HepG2 (cell line): Measurements from ENCODE around the gene C12orf43. TPM values are rescaled to one million over a fixed set of nuclear protein-coding genes. Genes with fewer than 3 reads are reported as not detected.

ENCODE experiments used
- ATAC-seq: fragments of 200-7000 bp; cut with Tn5 transposase; 3 replicates; pipeline ENCODE4 v1.9.1; 2020; ENCODE audit warnings: mild to moderate bottlenecking, moderate library complexity
- BruUV-seq: library from RNA; stranded (reverse); fragments of 400-500 nt; replicated peaks from 2 replicates; lab custom pipeline; 2021; lab: Mats Ljungman, UMichigan
- CTCF ChIA-PET: fragments of 300-600 bp; formaldehyde crosslinking; extraction: SDS; loops from one replicate; lab custom pipeline; 2021; ENCODE audit warnings: low total read pairs, inconsistent platforms, low intra/inter-chr PET ratio; lab: Yijun Ruan, JAX
- POLR2A ChIA-PET: fragments of 350-600 bp; sonication (Branson Sonifier 250); formaldehyde crosslinking; loops from one replicate; lab custom pipeline; 2020; ENCODE audit warnings: antibody characterized with exemption, inconsistent platforms; lab: Yijun Ruan, JAX
- DNase-seq: peaks from one replicate; pipeline ENCODE4 v3.0.0-alpha.2; 2015; ENCODE audit warnings: low spot score
- FAIRE-seq: peaks from 3 replicates; lab custom pipeline; 2011; peaks lifted over from hg19 to GRCh38; lab: Jason Lieb, UNC
- H2AFZ ChIP-seq: one replicate; pipeline ENCODE4 v1.6.1; 2011; ENCODE audit warnings: low read length, inconsistent platforms
- H3K27ac ChIP-seq: fragments of 300-600 bp; 3 replicates; pipeline ENCODE4 v1.8.0; 2011; ENCODE audit warnings: mixed run types, mild to moderate bottlenecking, mixed read lengths, low read length, inconsistent platforms; ENCODE audit not compliant: insufficient read depth; ENCODE audit errors: extremely low read length
- H3K27me3 ChIP-seq, 2 experiments: fragments of 200-600 bp in 1 of 2; 2 replicates in 1 of 2; 3 replicates in 1 of 2; pipeline versions ENCODE4 v1.6.0 to v1.8.0; 2011; ENCODE audit warnings: low read length in 2 of 2, mild to moderate bottlenecking in 2 of 2, moderate library complexity in 2 of 2, inconsistent platforms in 1 of 2; ENCODE audit not compliant: insufficient read depth in 2 of 2, control insufficient read depth in 1 of 2
- H3K36me3 ChIP-seq, 2 experiments: fragments of 200-600 bp in 1 of 2; replicated peaks in 1 of 2; 2 replicates in 1 of 2; 3 replicates in 1 of 2; pipeline versions ENCODE4 v1.5.1 to v1.8.0; 2011; ENCODE audit warnings: low read length in 2 of 2, inconsistent platforms in 1 of 2; ENCODE audit not compliant: insufficient read depth in 2 of 2, control insufficient read depth in 1 of 2
- H3K4me1 ChIP-seq: 2 replicates; pipeline ENCODE4 v1.5.1; 2012; ENCODE audit warnings: low read length, inconsistent platforms; ENCODE audit not compliant: insufficient read depth
- H3K4me2 ChIP-seq: 2 replicates; pipeline ENCODE4 v1.6.0; 2011; ENCODE audit warnings: low read depth, low read length, inconsistent platforms
- H3K4me3 ChIP-seq, 3 experiments: fragments of 200-600 bp in 1 of 3; sonication (generic), shearing (Covaris generic) in 1 of 3; replicated peaks in 1 of 3; 2 replicates each; pipeline ENCODE4 v1.5.1; 2011 to 2016; ENCODE audit warnings: low read length in 3 of 3, inconsistent platforms in 2 of 3, low read depth in 2 of 3, mild to moderate bottlenecking in 2 of 3, control low read depth in 1 of 3, mixed read lengths in 1 of 3; ENCODE audit not compliant: insufficient read depth in 1 of 3
- H3K79me2 ChIP-seq: one replicate; pipeline ENCODE4 v1.6.1; 2011; ENCODE audit warnings: low read length, inconsistent platforms; ENCODE audit not compliant: insufficient read depth
- H3K9ac ChIP-seq: 2 replicates; pipeline ENCODE4 v1.6.0; 2011; ENCODE audit warnings: mild to moderate bottlenecking, low read depth, low read length, inconsistent platforms; ENCODE audit not compliant: insufficient read depth
- H3K9me3 ChIP-seq: 2 replicates; pipeline ENCODE4 v1.5.1; 2012; ENCODE audit warnings: mild to moderate bottlenecking, low read length
- H4K20me1 ChIP-seq: 2 replicates; pipeline ENCODE4 v1.6.0; 2011; ENCODE audit warnings: inconsistent platforms, mild to moderate bottlenecking, low read length, moderate library complexity; ENCODE audit not compliant: insufficient read depth
- CREB1 ChIP-seq, 2 experiments: fragments of 450-650 bp in 1 of 2; IDR thresholded peaks; 2 replicates each; pipeline ENCODE4 v1.6.1; 2016 to 2017; ENCODE audit warnings: control low read depth in 1 of 2, mild to moderate bottlenecking in 1 of 2, missing compliant biosample characterization in 1 of 2, missing genetic modification characterization in 1 of 2
- ZNF431 ChIP-seq: sonication (generic); formaldehyde crosslinking; IDR thresholded peaks from 2 replicates; pipeline ENCODE4 v1.9.0; 2022; ENCODE audit warnings: missing genetic modification reagents, low read depth, mild to moderate bottlenecking, borderline replicate concordance
- WGBS: methylation state at CpG from one replicate; pipeline ENCODE4 v1.1.6; 2017; ENCODE audit warnings: low lambda C conversion rate; 5-methylcytosine and 5-hydroxymethylcytosine counted together
- in situ Hi-C: cut with HindIII; loops from 2 replicates; pipeline ENCODE4 v1.10.0; 2017; ENCODE audit warnings: low pct_unique_long_range_greater_than_20kb; ENCODE audit not compliant: extremely low pct_ligation_motif_present
- intact Hi-C: fragments of 100-400 bp; cut with micrococcal nuclease; formaldehyde crosslinking; loops from one replicate; pipeline ENCODE4 v1.10.0; 2022; ENCODE audit not compliant: unreplicated experiment
- polyA plus RNA-seq, 8 experiments: library from polyadenylated mRNA; depleted of rRNA in 3 of 8; stranded (reverse) in 7 of 8; unstranded in 1 of 8; fragments of >200 nt; fragmentation: Illumina TruSeq in 4 of 8; extraction: Trizol in 4 of 8; gene quantifications; 2 replicates each; pipeline versions ENCODE4 v1.2.1 to v1.2.3, GENCODE V29; 2011 to 2016; ENCODE audit warnings: low read depth in 4 of 8, missing spikeins in 1 of 8, mixed read lengths in 1 of 8; ENCODE audit not compliant: insufficient read depth in 1 of 8
- total RNA-seq, 5 experiments: library from RNA; depleted of rRNA; stranded (reverse); fragments of >200 nt; fragmentation: Illumina TruSeq; extraction: Trizol; gene quantifications; 2 replicates each; pipeline ENCODE4 v1.2.3, GENCODE V29; 2016; ENCODE audit warnings: low read depth in 1 of 5
- TF ChIP-seq, protein P1 (sequence below): sonication (generic); formaldehyde crosslinking; IDR thresholded peaks from 2 replicates; pipeline ENCODE4 v1.5.0; 2020; ENCODE audit warnings: missing genetic modification reagents

Gene C12orf43
- total and polyA plus RNA-seq, 2 of the 13 experiments (the other 11 are each of a cell fraction or from before 2014, with no cell fraction given), result 7.9 to 11.1 TPM

DNA sequence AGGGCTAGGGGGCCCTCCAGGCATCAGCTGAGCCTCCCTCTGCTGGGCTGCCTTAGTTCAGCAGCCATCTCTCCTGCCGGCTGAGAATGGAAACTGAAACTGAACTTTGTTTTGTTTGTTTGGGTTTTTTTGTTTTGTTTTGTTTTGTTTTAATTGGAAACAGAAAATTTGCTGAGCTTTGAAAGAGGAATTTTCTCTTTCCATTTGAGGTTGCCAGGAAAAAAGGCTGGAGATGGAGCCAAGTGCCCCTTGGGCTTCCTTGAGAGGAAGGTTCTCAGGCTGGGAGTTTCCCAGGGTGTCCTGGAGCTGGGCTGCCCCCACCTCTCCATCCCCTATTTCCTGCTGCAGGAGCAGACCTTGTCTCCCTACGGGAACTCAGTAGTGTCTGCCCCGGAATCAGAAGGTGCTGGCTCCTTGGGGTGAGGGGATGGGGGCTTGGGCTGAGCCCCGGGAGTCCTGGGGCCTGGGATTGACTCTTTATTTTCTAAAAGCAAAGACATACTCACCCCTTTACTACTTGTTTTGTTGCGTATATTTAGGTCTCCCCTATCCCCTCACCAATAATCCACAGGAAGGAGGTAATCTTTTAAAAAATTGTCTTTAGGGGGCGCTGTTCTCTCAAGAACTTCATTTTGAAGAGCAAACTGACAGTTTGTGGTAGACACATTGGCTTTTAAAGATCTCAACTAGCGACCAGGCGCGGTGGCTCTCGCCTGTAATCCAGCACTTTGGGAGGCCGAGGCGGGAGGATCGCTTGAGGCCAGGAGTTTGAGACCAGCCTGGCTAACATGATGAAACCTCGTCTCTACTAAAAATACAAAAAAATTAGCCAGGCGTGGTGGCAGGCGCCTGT is 44.1 kb upstream of the C12orf43 start (continued):
- TF ChIP-seq, protein P1, sequence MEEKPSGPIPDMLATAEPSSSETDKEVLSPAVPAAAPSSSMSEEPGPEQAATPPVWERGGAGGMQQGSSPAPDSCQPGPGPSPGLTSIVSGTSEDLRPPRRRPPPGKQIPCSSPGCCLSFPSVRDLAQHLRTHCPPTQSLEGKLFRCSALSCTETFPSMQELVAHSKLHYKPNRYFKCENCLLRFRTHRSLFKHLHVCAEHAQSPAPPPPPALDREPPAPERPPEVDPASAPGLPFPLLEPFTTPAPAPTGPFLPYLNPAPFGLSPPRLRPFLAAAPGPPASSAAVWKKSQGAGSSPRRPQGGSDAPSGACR, result no peak
- TF ChIP-seq, all 625 proteins: peak for 37

DNA sequence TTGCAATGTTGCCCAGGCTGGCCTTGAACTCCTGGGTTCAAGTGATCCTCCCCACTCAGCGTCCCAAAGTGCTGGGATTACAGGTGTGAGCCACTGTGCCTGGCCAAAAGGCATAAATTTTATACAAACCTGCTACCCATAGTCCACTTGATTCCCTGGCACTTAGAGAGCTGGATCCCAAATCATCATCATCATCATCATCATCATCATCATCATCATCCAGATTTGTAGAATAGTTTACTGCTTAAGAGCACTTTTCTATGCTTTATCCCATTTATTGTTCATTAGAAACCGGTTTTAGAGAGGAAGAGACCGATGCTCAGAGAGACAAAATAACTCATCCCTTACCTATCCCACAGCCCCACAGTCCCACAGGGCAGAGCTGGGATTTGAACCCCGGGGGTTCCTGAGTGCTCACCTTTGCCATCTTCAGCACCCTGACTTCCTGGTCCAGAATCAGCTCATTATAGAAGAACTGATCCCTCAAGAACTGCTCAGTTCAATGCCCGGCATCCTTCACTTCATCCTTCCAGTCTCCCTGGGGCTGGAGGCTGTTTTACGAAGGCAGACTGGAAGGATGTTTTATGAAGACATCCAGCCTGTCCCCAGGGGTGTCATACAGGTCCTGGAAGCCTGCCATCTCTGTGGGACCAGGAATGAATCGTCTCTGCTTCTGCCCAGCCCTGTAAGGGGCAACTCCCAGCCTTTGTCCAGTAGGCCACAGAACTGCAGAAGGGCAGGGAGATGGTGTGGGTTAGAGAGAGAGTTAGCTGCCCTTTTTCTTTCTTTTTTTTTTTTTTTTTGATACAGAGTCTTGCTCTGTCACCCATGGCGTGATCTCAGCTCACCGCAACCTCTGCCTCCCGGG is 43.0 kb upstream of the C12orf43 start:
- H3K4me3 ChIP-seq, result no peak overlapping the region
- peak overlapping the region; percentile 33 for H2AFZ ChIP-seq
- WGBS, result 53% methylated on average over 9 of the region's 10 CpGs
- TF ChIP-seq CREB1 (IDR thresholded peaks at IDR 0.05), result peak; percentile 79
- no peak for TF ChIP-seq CREB1 (CRISPR knock-in tag; IDR thresholded peaks at IDR 0.05)
- TF ChIP-seq ZNF431 (CRISPR knock-in tag), result no peak
- TF ChIP-seq, all 625 proteins: peak for 1
- ChIA-PET POLR2A (interaction anchor here (1.2 to 1.9 kb wide), 2 partner anchors 34 to 81 kb away, joined by 4 to 8 read pairs; partner anchors contain the start of gene HNF1A), CTCF (interaction anchor here (0.9 to 4.2 kb wide), 2 partner anchors 37 to 50 kb away, joined by 3 to 36 read pairs; no protein-coding TSS in a partner anchor)
- no peaks in the 10 kb centered on the region for H3K79me2 ChIP-seq
- in situ Hi-C loops (no loop called here), intact Hi-C loops (no loop called here)
- FAIRE-seq (no peak), ATAC-seq (no peak; the same call in 2 of the 3 replicates), DNase-seq (no peak)
- no TSS peak for BruUV-seq
- H4K20me1 ChIP-seq, result no peaks in the 10 kb centered on the region
- no peaks in the 10 kb centered on the region for H3K9me3 ChIP-seq
- H3K36me3 ChIP-seq, result no peaks in the 10 kb centered on the region
- peak overlapping the region; percentile 96 for H3K4me2 ChIP-seq
- peaks cover 0 to 6% of the 10 kb centered on the region in 2 experiments; a peak in 1 of 5 replicates for H3K27me3 ChIP-seq
- no peak overlapping the region for H3K9ac ChIP-seq
- no peak overlapping the region for H3K27ac ChIP-seq
- H3K4me1 ChIP-seq, result peaks cover 19% of the 10 kb centered on the region
